Spleen (tissue), 11 donors: ENCODE data around the gene STN1. TPM values are rescaled to one million over a fixed set of nuclear protein-coding genes. Genes with fewer than 3 reads are reported as not detected.

Experiments
- DNase-seq: peaks from one replicate; pipeline ENCODE4 v3.0.0-alpha.2; 2020
- H3K27ac ChIP-seq, 8 donors: fragments of 200-600 bp; sonication (generic) in 7 of 8; 1 replicate in 4 of 8; 2 replicates in 4 of 8; pipeline versions ENCODE4 v1.5.0 to v1.8.0; 2016 to 2021; ENCODE audit warnings: inconsistent platforms in 4 of 8, mild to moderate bottlenecking in 4 of 8, moderate library complexity in 1 of 8
- H3K27me3 ChIP-seq, 7 donors: fragments of 200-600 bp; sonication (generic) in 6 of 7; replicated peaks in 1 of 7; 1 replicate in 4 of 7; 2 replicates in 3 of 7; pipeline versions ENCODE4 v1.5.0 to v1.8.0; 2016 to 2021; ENCODE audit warnings: inconsistent platforms in 3 of 7, mild to moderate bottlenecking in 1 of 7
- H3K36me3 ChIP-seq, 6 donors: fragments of 200-600 bp; sonication (generic) in 5 of 6; 1 replicate in 4 of 6; 2 replicates in 2 of 6; pipeline versions ENCODE4 v1.5.0 to v1.8.0; 2016 to 2021; ENCODE audit warnings: inconsistent platforms in 2 of 6
- H3K4me1 ChIP-seq, 6 donors: fragments of 200-600 bp; sonication (generic) in 5 of 6; 1 replicate in 3 of 6; 2 replicates in 3 of 6; pipeline versions ENCODE4 v1.5.0 to v1.8.0; 2016 to 2021; ENCODE audit warnings: inconsistent platforms in 3 of 6
- H3K4me3 ChIP-seq, 8 donors: fragments of 200-600 bp; sonication (generic) in 7 of 8; 1 replicate in 4 of 8; 2 replicates in 4 of 8; pipeline versions ENCODE4 v1.5.0 to v1.8.0; 2016 to 2021; ENCODE audit warnings: inconsistent platforms in 4 of 8, mild to moderate bottlenecking in 4 of 8, moderate library complexity in 2 of 8
- H3K9me3 ChIP-seq, 8 donors: fragments of 200-600 bp; sonication (generic) in 7 of 8; 1 replicate in 4 of 8; 2 replicates in 4 of 8; pipeline versions ENCODE4 v1.5.0 to v1.8.0; 2016 to 2021; ENCODE audit warnings: inconsistent platforms in 4 of 8
- POLR2A ChIP-seq, 3 donors: fragments of 450-650 bp; IDR thresholded peaks; one replicate each; pipeline ENCODE4 v1.5.1; 2017; ENCODE audit warnings: antibody characterized with exemption in 3 of 3, mild to moderate bottlenecking in 1 of 3
- POLR2AphosphoS5 ChIP-seq, 3 donors: sonication (generic); formaldehyde crosslinking; IDR thresholded peaks; one replicate each; pipeline ENCODE4 v1.5.1; 2017; ENCODE audit warnings: antibody characterized with exemption in 3 of 3
- WGBS, 5 donors: extraction: QIAGEN DNeasy Blood & Tissue Kit in 3 of 5; methylation state at CpG; one replicate each; pipeline versions ENCODE4 v1.1.5 to v1.1.7; 2013 to 2018; 5-methylcytosine and 5-hydroxymethylcytosine counted together
- intact Hi-C: fragments of 100-400 bp; cut with DNase I; formaldehyde crosslinking; loops from one replicate; pipeline ENCODE4 v1.15.0; 2023; ENCODE audit warnings: low total_unique reads
- polyA plus RNA-seq, 3 donors: library from polyadenylated mRNA; stranded (reverse); fragments of 200-250 nt; gene quantifications; one replicate each; pipeline ENCODE4 v1.2.1, GENCODE V29; 2013
- total RNA-seq, 7 donors: library from RNA; depleted of rRNA in 3 of 7; stranded (reverse); fragments of >200 nt in 3 of 7; fragmentation: NEBNext Ultra II Directional in 4 of 7; extraction: Animal tissue kit (Norgen Biotek cat#: 25700) in 4 of 7; gene quantifications; one replicate each; pipeline versions ENCODE4 v1.1.0 to v1.2.1, GENCODE V29; 2016 to 2021
- TF ChIP-seq, protein P1 (sequence below), 11 experiments: fragments of 200-600 bp in 7 of 11; fragments of 450-650 bp in 4 of 11; sonication (generic) in 4 of 11; IDR thresholded peaks in 8 of 11; conservative IDR thresholded peaks in 3 of 11; 1 replicate in 7 of 11; 2 replicates in 4 of 11; pipeline versions ENCODE4 v1.4.0 to v1.8.0; 2016 to 2021; ENCODE audit warnings: antibody characterized with exemption in 11 of 11, inconsistent platforms in 4 of 11, mild to moderate bottlenecking in 1 of 11
- donor health status: healthy with polysubstance abuse.
- donor health status: DM: no; HTN: no; CAD: no; lungs with moderate emphysema.
- donor health status: DM: no; HTN: no; CAD: no.
- donor health status: Bipolar disorder and iron deficiency.
- donor health status: healthy.
- donor health status: DM: no; HTN: no; CAD: no.
- donor health status: DM: yes; HTN: yes; CAD: no.

STN1 gene
- total and polyA plus RNA-seq, 10 donors = 14.2 to 27.7 (median 22.3) TPM

- 48 to 93% (median 73%) methylated on average over 2 of the region's 2 CpGs for WGBS, 5 donors
- H3K27ac ChIP-seq = no peak overlapping the region
- intact Hi-C loops = no loop called here
Observed at GRCh38 chr10:103941801-103942200, 23.8 kb upstream of the STN1 start.

DNA sequence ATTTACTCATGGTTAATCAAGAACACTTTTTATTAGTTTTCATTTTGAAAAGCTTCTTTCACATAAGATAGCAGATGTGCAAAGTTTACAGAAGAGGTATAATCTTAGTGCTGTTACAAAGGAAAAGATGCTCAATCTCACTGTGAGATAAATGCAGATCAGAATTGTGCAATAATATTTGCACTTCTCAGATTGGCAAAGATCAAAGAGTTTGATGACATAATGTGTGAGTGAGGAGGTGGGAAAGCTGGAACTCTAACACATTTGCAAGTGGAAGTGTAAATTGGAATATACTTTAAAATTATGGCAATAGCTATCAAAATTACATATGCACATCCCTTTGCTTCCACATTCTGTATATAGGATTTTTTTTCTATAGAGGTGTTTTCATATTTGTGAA, 21.5 kb upstream of the STN1 start:
- no peaks in the 10 kb centered on the region for H3K36me3 ChIP-seq
- no peaks in the 10 kb centered on the region for H3K27me3 ChIP-seq
- DNase-seq = no peak
- no peaks in the 10 kb centered on the region for H3K9me3 ChIP-seq
- H3K4me1 ChIP-seq = no peaks in the 10 kb centered on the region
- no peak overlapping the region for H3K4me3 ChIP-seq
- intact Hi-C loops = no loop called here
- no peak for TF ChIP-seq POLR2A (IDR thresholded peaks at IDR 0.05)
- no peak overlapping the region for H3K27ac ChIP-seq

More at GRCh38 chr10:103941801-103942200, 23.8 kb upstream of the STN1 start:
- Histone ChIP-seq H3K4me3 (no peak overlapping the region), H3K9me3 (no peaks in the 10 kb centered on the region), H3K4me1 (no peaks in the 10 kb centered on the region), H3K36me3 (no peaks in the 10 kb centered on the region), H3K27me3 (no peaks in the 10 kb centered on the region)
- no peak for TF ChIP-seq POLR2AphosphoS5 (IDR thresholded peaks at IDR 0.05)
- TF ChIP-seq, protein P1, sequence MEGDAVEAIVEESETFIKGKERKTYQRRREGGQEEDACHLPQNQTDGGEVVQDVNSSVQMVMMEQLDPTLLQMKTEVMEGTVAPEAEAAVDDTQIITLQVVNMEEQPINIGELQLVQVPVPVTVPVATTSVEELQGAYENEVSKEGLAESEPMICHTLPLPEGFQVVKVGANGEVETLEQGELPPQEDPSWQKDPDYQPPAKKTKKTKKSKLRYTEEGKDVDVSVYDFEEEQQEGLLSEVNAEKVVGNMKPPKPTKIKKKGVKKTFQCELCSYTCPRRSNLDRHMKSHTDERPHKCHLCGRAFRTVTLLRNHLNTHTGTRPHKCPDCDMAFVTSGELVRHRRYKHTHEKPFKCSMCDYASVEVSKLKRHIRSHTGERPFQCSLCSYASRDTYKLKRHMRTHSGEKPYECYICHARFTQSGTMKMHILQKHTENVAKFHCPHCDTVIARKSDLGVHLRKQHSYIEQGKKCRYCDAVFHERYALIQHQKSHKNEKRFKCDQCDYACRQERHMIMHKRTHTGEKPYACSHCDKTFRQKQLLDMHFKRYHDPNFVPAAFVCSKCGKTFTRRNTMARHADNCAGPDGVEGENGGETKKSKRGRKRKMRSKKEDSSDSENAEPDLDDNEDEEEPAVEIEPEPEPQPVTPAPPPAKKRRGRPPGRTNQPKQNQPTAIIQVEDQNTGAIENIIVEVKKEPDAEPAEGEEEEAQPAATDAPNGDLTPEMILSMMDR (IDR thresholded peaks at IDR 0.05 in 8 of 11, conservative IDR thresholded peaks at IDR 0.05 in 3 of 11) = no peak
- no peak for TF ChIP-seq POLR2A (IDR thresholded peaks at IDR 0.05)
- no peak for DNase-seq

GRCh38 chr10:103936022-103936421, 18.0 kb upstream of the STN1 start:
- TF ChIP-seq POLR2AphosphoS5 (IDR thresholded peaks at IDR 0.05) (no peak), POLR2A (IDR thresholded peaks at IDR 0.05) (no peak)
- TF ChIP-seq, protein P1 (IDR thresholded peaks at IDR 0.05 in 8 of 11, conservative IDR thresholded peaks at IDR 0.05 in 3 of 11) = no peak
- H3K27ac ChIP-seq = no peak overlapping the region
- H3K4me3 ChIP-seq = no peak overlapping the region
- H3K27me3 ChIP-seq = no peaks in the 10 kb centered on the region
- H3K4me1 ChIP-seq = no peaks in the 10 kb centered on the region
- H3K36me3 ChIP-seq = no peaks in the 10 kb centered on the region
- DNase-seq = no peak
- 79 to 87% (median 83%) methylated on average over 5 to 6 of the region's 6 CpGs for WGBS, 5 donors
- intact Hi-C loops = no loop called here
- no peaks in the 10 kb centered on the region for H3K9me3 ChIP-seq

DNA sequence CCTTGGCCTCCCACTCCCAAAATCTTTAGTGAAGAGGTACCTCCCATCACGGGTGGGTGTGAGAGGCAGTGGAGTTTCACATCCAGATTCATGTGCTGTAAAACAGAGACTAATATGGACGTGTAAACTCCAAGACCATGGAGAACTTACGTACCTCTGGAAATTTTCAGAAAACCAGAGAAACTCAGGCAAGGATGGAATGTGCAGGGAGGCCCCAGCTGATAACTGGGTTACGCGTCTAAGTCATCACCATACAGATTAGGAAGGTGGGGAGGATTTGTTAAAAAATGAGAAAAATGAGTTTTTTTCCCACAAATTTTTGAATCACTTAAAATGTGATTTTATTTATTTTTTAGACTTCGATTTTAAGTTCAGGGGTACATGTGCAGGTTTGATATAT, 16.3 kb upstream of the STN1 start:
- TF ChIP-seq POLR2AphosphoS5 (IDR thresholded peaks at IDR 0.05) (no peak), POLR2A (IDR thresholded peaks at IDR 0.05) (no peak)
- TF ChIP-seq, protein P1 (IDR thresholded peaks at IDR 0.05 in 8 of 11, conservative IDR thresholded peaks at IDR 0.05 in 3 of 11) = no peak
- H3K36me3 ChIP-seq = no peaks in the 10 kb centered on the region
- H3K9me3 ChIP-seq = no peaks in the 10 kb centered on the region
- WGBS, 5 donors = 87 to 93% (median 92%) methylated on average over 6 of the region's 6 CpGs
- H3K4me3 ChIP-seq = no peak overlapping the region
- no peaks in the 10 kb centered on the region for H3K27me3 ChIP-seq
- no peak overlapping the region for H3K27ac ChIP-seq
- intact Hi-C loops = no loop called here
- no peak for DNase-seq
- no peaks in the 10 kb centered on the region for H3K4me1 ChIP-seq

DNA sequence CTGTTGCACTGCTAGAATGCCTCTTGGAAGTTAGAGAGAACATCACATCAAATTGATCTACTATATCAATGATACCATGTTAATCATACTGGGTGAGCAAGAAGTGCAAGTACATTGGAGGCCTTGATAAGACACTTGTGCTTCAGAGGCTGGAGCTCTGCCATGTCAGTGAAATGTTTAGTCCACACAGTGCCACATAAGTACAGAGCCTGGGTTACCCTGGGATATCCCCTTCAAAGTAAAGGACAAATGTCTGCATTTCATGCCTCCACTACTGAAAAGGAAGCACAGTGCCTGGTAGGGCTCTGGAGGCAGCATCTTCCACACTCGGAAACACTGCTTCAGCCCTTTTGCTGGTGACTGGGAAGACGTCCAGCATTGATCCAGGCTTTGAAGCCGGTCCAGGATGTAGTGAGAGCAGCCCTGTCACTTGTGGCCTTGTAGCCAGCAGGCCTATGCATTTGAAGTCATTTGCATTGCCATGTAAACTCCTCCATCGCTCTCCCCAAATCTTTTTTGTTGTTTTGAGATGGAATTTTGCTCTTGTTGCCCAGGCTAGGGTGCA, 15.7 kb upstream of the STN1 start:
- H3K9me3 ChIP-seq = no peaks in the 10 kb centered on the region
- H3K27me3 ChIP-seq = no peaks in the 10 kb centered on the region
- TF ChIP-seq, protein P1 (IDR thresholded peaks at IDR 0.05 in 8 of 11, conservative IDR thresholded peaks at IDR 0.05 in 3 of 11) = no peak
- TF ChIP-seq POLR2AphosphoS5 (IDR thresholded peaks at IDR 0.05) = no peak
- TF ChIP-seq POLR2A (IDR thresholded peaks at IDR 0.05) = no peak
- no peaks in the 10 kb centered on the region for H3K36me3 ChIP-seq
- no peaks in the 10 kb centered on the region for H3K4me1 ChIP-seq
- 58 to 86% (median 72%) methylated on average over 3 to 4 of the region's 4 CpGs for WGBS, 5 donors
- H3K4me3 ChIP-seq = no peak overlapping the region
- intact Hi-C loops = no loop called here
- DNase-seq = no peak
- H3K27ac ChIP-seq = no peak overlapping the region
